Breast epithelium (tissue), 3 donors: ENCODE data around the gene MGAT1.

Source experiments
- POLR2A ChIP-seq: fragments of 450-650 bp; IDR thresholded peaks from one replicate; pipeline ENCODE4 v1.6.1; 2016; ENCODE audit warnings: antibody characterized with exemption, mild to moderate bottlenecking, moderate library complexity
- TF ChIP-seq, protein P1 (sequence below), 3 donors: fragments of 450-650 bp; IDR thresholded peaks; one replicate each; pipeline ENCODE4 v1.5.1; 2016 to 2017; ENCODE audit warnings: antibody characterized with exemption in 3 of 3, mild to moderate bottlenecking in 3 of 3, moderate library complexity in 3 of 3

- no peak for TF ChIP-seq POLR2A
- TF ChIP-seq, protein P1, sequence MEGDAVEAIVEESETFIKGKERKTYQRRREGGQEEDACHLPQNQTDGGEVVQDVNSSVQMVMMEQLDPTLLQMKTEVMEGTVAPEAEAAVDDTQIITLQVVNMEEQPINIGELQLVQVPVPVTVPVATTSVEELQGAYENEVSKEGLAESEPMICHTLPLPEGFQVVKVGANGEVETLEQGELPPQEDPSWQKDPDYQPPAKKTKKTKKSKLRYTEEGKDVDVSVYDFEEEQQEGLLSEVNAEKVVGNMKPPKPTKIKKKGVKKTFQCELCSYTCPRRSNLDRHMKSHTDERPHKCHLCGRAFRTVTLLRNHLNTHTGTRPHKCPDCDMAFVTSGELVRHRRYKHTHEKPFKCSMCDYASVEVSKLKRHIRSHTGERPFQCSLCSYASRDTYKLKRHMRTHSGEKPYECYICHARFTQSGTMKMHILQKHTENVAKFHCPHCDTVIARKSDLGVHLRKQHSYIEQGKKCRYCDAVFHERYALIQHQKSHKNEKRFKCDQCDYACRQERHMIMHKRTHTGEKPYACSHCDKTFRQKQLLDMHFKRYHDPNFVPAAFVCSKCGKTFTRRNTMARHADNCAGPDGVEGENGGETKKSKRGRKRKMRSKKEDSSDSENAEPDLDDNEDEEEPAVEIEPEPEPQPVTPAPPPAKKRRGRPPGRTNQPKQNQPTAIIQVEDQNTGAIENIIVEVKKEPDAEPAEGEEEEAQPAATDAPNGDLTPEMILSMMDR (IDR thresholded peaks at IDR 0.05) = no peak
Observed at GRCh38 chr5:180744253-180744652, 58.4 kb downstream of the MGAT1 start.
